ENCODE results near the gene THRSP.

Gene THRSP

GRCh38 chr11:78112582-78113275 is 49.1 kb downstream of the THRSP start:
- DNase-seq (ENCODE audit: low spot score): no peak
- H3K27me3 ChIP-seq (ENCODE audit: insufficient read depth, poor library complexity, severe bottlenecking): no peaks in the 10 kb centered on the region

More at GRCh38 chr11:78112582-78113275, 49.1 kb downstream of the THRSP start:
- no peak overlapping the region for H3K27ac ChIP-seq (ENCODE audit: poor library complexity, severe bottlenecking)
- no peak overlapping the region for H3K4me3 ChIP-seq (ENCODE audit: severe bottlenecking)
- H3K36me3 ChIP-seq (ENCODE audit: low read depth): peaks cover 59% of the 10 kb centered on the region
- TF ChIP-seq CTCF (IDR thresholded peaks at IDR 0.05; ENCODE audit: poor library complexity, severe bottlenecking): no peak
- no peaks in the 10 kb centered on the region for H3K4me1 ChIP-seq (ENCODE audit: insufficient read depth, poor library complexity, severe bottlenecking)
- ATAC-seq (ENCODE audit: low read depth): no peak
- no peaks in the 10 kb centered on the region for H3K9me3 ChIP-seq (ENCODE audit: severe bottlenecking)
